SK-N-SH (cell line): ENCODE measurements around the gene RBMS3. TPM values are rescaled to one million over a fixed set of nuclear protein-coding genes. Genes with fewer than 3 reads are reported as not detected.
A peak's percentile ranks its signal among the peaks of the same experiment; 100 is the strongest.

Experiments
- CTCF ChIA-PET: fragments of 300-600, 350-600 bp; formaldehyde crosslinking; extraction: SDS; loops from one replicate; lab custom pipeline; 2021; lab: Yijun Ruan, JAX
- POLR2A ChIA-PET: fragments of 350-600 bp; sonication (Branson Sonifier 250); formaldehyde crosslinking; extraction: SDS; loops from one replicate; lab custom pipeline; 2020; ENCODE audit warnings: antibody characterized with exemption, inconsistent platforms; lab: Yijun Ruan, JAX
- DNase-seq: peaks from one replicate; pipeline ENCODE4 v3.0.0; 2012
- H2AFZ ChIP-seq: fragments of 200-600 bp; sonication (generic); 2 replicates; pipeline ENCODE4 v1.8.1; 2016; ENCODE audit warnings: antibody characterized with exemption, mild to moderate bottlenecking, low read depth
- H3F3A ChIP-seq: fragments of 200-600 bp; sonication (generic); replicated peaks from 2 replicates; pipeline ENCODE3; 2016; ENCODE audit warnings: antibody characterized with exemption, mild to moderate bottlenecking; ENCODE audit not compliant: insufficient read depth
- H3K27ac ChIP-seq, 2 experiments: fragments of 200-500 bp in 1 of 2; fragments of 200-600 bp in 1 of 2; sonication (Bioruptor generic) in 1 of 2; sonication (generic), shearing (Covaris generic) in 1 of 2; 2 replicates each; pipeline versions ENCODE4 v1.5.1 to v1.6.1; 2014 to 2016; ENCODE audit warnings: low read depth in 2 of 2, inconsistent platforms in 1 of 2, low read length in 1 of 2, mild to moderate bottlenecking in 1 of 2, mixed read lengths in 1 of 2
- H3K27me3 ChIP-seq: fragments of 200-600 bp; sonication (generic), shearing (Covaris generic); 2 replicates; pipeline ENCODE4 v1.6.1; 2016; ENCODE audit warnings: mixed run types; ENCODE audit not compliant: insufficient read depth
- H3K36me3 ChIP-seq, 2 experiments: fragments of 200-500 bp in 1 of 2; fragments of 200-600 bp in 1 of 2; sonication (Bioruptor generic) in 1 of 2; sonication (generic) in 1 of 2; replicated peaks in 1 of 2; 2 replicates each; pipeline versions ENCODE3 to v1.5.1; 2014 to 2016; ENCODE audit warnings: low read length in 1 of 2, mild to moderate bottlenecking in 1 of 2; ENCODE audit not compliant: insufficient read depth in 2 of 2, control insufficient read depth in 1 of 2
- H3K4me1 ChIP-seq, 2 experiments: fragments of 200-500 bp in 1 of 2; fragments of 200-600 bp in 1 of 2; sonication (Bioruptor generic) in 1 of 2; sonication (generic), shearing (Covaris generic) in 1 of 2; 2 replicates each; pipeline versions ENCODE4 v1.5.1 to v1.6.1; 2014 to 2016; ENCODE audit warnings: low read depth in 1 of 2, low read length in 1 of 2, mixed run types in 1 of 2; ENCODE audit not compliant: insufficient read depth in 2 of 2, control insufficient read depth in 1 of 2
- H3K4me2 ChIP-seq: fragments of 200-600 bp; sonication (generic), shearing (Covaris generic); 2 replicates; pipeline ENCODE4 v1.6.1; 2017; ENCODE audit warnings: mixed run types
- H3K4me3 ChIP-seq, 2 experiments: fragments of 200-500 bp in 1 of 2; fragments of 200-600 bp in 1 of 2; sonication (Bioruptor generic) in 1 of 2; sonication (generic), shearing (Covaris generic) in 1 of 2; 2 replicates each; pipeline versions ENCODE4 v1.5.1 to v1.8.1; 2014 to 2016; ENCODE audit warnings: low read depth in 2 of 2, inconsistent platforms in 1 of 2, low read length in 1 of 2, mild to moderate bottlenecking in 1 of 2, mixed read lengths in 1 of 2, moderate library complexity in 1 of 2
- H3K79me2 ChIP-seq: fragments of 200-600 bp; sonication (generic); 2 replicates; pipeline ENCODE4 v1.8.1; 2017; ENCODE audit warnings: mild to moderate bottlenecking; ENCODE audit not compliant: insufficient read depth
- H3K9ac ChIP-seq: fragments of 200-600 bp; sonication (generic); 2 replicates; pipeline ENCODE4 v1.6.1; 2017; ENCODE audit warnings: mixed run types
- H3K9me2 ChIP-seq: fragments of 200-600 bp; sonication (generic); 2 replicates; pipeline ENCODE4 v1.6.1; 2017; ENCODE audit warnings: mixed run types
- H3K9me3 ChIP-seq: fragments of 200-600 bp; sonication (generic); 2 replicates; pipeline ENCODE4 v1.6.1; 2017; ENCODE audit warnings: mixed run types, mild to moderate bottlenecking, moderate library complexity
- H4K20me1 ChIP-seq: fragments of 200-600 bp; sonication (generic); 2 replicates; pipeline ENCODE4 v1.6.1; 2017; ENCODE audit warnings: mild to moderate bottlenecking, mixed run types; ENCODE audit not compliant: insufficient read depth
- CHD2 ChIP-seq: fragments of 150-350 bp; IDR thresholded peaks from 2 replicates; pipeline ENCODE4 v1.6.1; 2018; ENCODE audit warnings: low read length; ENCODE audit not compliant: partially characterized antibody
- ELF1 ChIP-seq: IDR thresholded peaks from 2 replicates; pipeline ENCODE4 v1.4.0; 2012
- GABPA ChIP-seq: IDR thresholded peaks from 2 replicates; pipeline ENCODE4 v1.4.0; 2012; ENCODE audit warnings: low read depth, mild to moderate bottlenecking
- GATA2 ChIP-seq: sonication (generic); formaldehyde crosslinking; IDR thresholded peaks from 2 replicates; pipeline ENCODE4 v1.5.0; 2020; ENCODE audit warnings: mild to moderate bottlenecking, missing genetic modification reagents
- IRF3 ChIP-seq: fragments of 150-350 bp; IDR thresholded peaks from 2 replicates; pipeline ENCODE4 v1.6.1; 2016; ENCODE audit warnings: mild to moderate bottlenecking, low read depth, low read length
- MEF2A ChIP-seq: IDR thresholded peaks from 2 replicates; pipeline ENCODE4 v1.4.0; 2012; ENCODE audit warnings: low read depth, borderline replicate concordance
- MXI1 ChIP-seq: IDR thresholded peaks from 2 replicates; pipeline ENCODE4 v1.6.1; 2012; ENCODE audit warnings: mild to moderate bottlenecking, low read depth, low read length, improper control_type of control experiment
- NRF1 ChIP-seq: IDR thresholded peaks from 2 replicates; pipeline ENCODE4 v1.6.1; 2012; ENCODE audit warnings: low read depth, mild to moderate bottlenecking, low read length
- POLR2AphosphoS5 ChIP-seq: IDR thresholded peaks from 2 replicates; pipeline ENCODE4 v1.6.1; 2012; ENCODE audit warnings: low read depth, low read length
- RFX5 ChIP-seq: IDR thresholded peaks from 2 replicates; pipeline ENCODE4 v1.6.1; 2012; ENCODE audit warnings: mild to moderate bottlenecking, improper control_type of control experiment, low read length
- RXRA ChIP-seq: IDR thresholded peaks from 2 replicates; pipeline ENCODE4 v1.4.0; 2012; ENCODE audit warnings: low read depth, mild to moderate bottlenecking, borderline replicate concordance
- USF1 ChIP-seq: IDR thresholded peaks from 2 replicates; pipeline ENCODE4 v1.4.0; 2012; ENCODE audit warnings: low read depth, borderline replicate concordance
- YY1 ChIP-seq: IDR thresholded peaks from 2 replicates; pipeline ENCODE4 v1.4.0; 2012; ENCODE audit warnings: low read depth, mild to moderate bottlenecking
- WGBS: methylation state at CpG from one replicate; pipeline ENCODE4 v1.1.6; 2017; ENCODE audit warnings: low lambda C conversion rate; 5-methylcytosine and 5-hydroxymethylcytosine counted together
- polyA plus RNA-seq, 3 experiments: library from polyadenylated mRNA; depleted of rRNA; stranded (reverse); fragments of >200 nt; gene quantifications; 2 replicates each; pipeline ENCODE4 v1.2.3, GENCODE V29; 2012
- TF ChIP-seq, protein P1 (sequence below): fragments of 150-350 bp; IDR thresholded peaks from 2 replicates; pipeline ENCODE4 v1.6.1; 2017; ENCODE audit warnings: antibody characterized with exemption, low read length, low read depth, borderline replicate concordance
- TF ChIP-seq, protein P2 (sequence below): IDR thresholded peaks from 2 replicates; pipeline ENCODE4; 2012

Gene RBMS3
- polyA plus RNA-seq, 1 of the 3 experiments (the other 2 are of a cell fraction) = 8.2 TPM

DNA sequence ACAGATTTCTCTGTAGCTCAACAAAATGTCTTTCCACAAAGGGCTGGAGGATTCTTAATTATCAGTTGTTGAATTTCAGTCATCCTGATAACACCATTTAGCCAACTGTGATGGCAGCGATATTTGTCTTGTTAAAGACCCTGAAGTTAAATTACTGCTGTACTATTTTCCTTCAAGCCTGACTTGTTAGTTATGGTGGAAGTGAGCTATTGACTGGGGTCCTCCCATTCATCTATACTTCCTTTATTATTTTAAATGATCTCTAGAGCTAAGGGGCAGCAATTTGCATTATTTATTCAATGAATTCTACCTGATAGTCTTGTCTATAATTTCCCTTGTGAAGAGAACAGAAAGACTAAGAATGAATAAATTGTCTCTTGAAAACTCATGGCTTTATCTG lies 64.1 kb downstream of the RBMS3 start:
- no peak overlapping the region for H3K9ac ChIP-seq
- H3K4me3 ChIP-seq = no peak overlapping the region
- no peaks in the 10 kb centered on the region for H4K20me1 ChIP-seq
- no peaks in the 10 kb centered on the region for H3K27me3 ChIP-seq
- H3K27ac ChIP-seq = peak overlapping the region in 1 of 2 experiments; percentile 32; a peak in 2 of 4 replicates
- peaks cover 99% of the 10 kb centered on the region for H3K79me2 ChIP-seq
- 100% methylated on average over 1 of the region's 1 CpG for WGBS
- ChIA-PET POLR2A (no interaction called here), CTCF (interaction anchor here (0.6 to 1.8 kb wide), 5 partner anchors 20 to 278 kb away, joined by 3 to 4 read pairs (median 3); no protein-coding TSS in a partner anchor)
- H3K36me3 ChIP-seq = peaks cover 16% of the 10 kb centered on the region in 2 experiments
- peaks cover 3% of the 10 kb centered on the region for H3F3A ChIP-seq
- no peaks in the 10 kb centered on the region for H3K9me3 ChIP-seq
- no peak overlapping the region for H3K4me2 ChIP-seq
- no peak overlapping the region for H2AFZ ChIP-seq
- no peak for DNase-seq
- TF ChIP-seq NRF1 (no peak), ELF1 (no peak), MXI1 (no peak), YY1 (no peak), GATA2 (CRISPR knock-in tag) (no peak), RFX5 (no peak), RXRA (no peak), MEF2A (no peak), USF1 (no peak), GABPA (no peak)
- TF ChIP-seq, protein P1, sequence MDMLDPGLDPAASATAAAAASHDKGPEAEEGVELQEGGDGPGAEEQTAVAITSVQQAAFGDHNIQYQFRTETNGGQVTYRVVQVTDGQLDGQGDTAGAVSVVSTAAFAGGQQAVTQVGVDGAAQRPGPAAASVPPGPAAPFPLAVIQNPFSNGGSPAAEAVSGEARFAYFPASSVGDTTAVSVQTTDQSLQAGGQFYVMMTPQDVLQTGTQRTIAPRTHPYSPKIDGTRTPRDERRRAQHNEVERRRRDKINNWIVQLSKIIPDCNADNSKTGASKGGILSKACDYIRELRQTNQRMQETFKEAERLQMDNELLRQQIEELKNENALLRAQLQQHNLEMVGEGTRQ = no peak
- TF ChIP-seq, protein P2, sequence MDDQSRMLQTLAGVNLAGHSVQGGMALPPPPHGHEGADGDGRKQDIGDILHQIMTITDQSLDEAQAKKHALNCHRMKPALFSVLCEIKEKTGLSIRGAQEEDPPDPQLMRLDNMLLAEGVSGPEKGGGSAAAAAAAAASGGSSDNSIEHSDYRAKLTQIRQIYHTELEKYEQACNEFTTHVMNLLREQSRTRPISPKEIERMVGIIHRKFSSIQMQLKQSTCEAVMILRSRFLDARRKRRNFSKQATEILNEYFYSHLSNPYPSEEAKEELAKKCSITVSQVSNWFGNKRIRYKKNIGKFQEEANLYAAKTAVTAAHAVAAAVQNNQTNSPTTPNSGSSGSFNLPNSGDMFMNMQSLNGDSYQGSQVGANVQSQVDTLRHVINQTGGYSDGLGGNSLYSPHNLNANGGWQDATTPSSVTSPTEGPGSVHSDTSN = no peak
- H3K9me2 ChIP-seq = no peaks in the 10 kb centered on the region
- peaks cover 18 to 19% of the 10 kb centered on the region in 2 experiments; a peak in 3 of 4 replicates for H3K4me1 ChIP-seq

DNA sequence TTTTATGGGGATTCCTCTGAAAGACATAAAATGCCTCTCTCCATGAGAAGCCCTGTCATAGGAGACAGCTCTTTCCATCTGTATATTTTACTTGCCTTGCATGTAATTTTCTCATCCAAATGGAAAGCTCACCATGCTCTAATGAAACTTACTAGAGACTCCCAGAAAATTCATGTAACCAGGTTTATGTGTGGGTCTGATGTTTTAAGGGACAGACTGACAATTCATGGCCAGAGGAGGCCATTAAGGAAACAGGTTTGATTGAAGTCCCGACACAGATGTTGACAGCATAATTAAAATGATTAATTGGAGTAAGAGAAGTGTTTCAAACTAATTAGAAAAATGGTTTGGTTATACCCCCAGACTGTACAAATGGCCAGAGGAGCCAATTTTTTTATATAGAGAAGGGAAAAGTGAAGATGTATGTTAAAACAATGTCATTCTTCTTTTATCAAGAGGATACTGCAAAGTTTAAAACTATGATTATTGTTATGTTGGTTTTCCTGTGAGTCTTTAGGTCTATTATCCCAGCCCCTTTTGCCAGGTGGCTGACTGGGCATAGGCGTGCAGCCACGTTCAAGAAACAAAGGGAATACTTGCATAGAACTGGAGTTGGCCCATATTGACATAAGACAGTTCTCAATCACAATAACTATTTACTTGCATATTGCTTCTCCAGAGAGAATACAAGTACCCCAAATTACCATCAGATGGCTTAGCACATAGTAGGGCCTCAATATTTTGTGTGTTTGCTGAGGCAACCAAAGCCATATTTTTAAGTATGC lies 64.8 kb downstream of the RBMS3 start:
- no peaks in the 10 kb centered on the region for H4K20me1 ChIP-seq
- no peak for DNase-seq
- H3K36me3 ChIP-seq = peaks cover 16% of the 10 kb centered on the region in 2 experiments
- H3K9ac ChIP-seq = no peak overlapping the region
- TF ChIP-seq IRF3 (no peak), CHD2 (no peak), GABPA (no peak), POLR2AphosphoS5 (no peak), MXI1 (no peak)
- no peak overlapping the region for H2AFZ ChIP-seq
- no peak overlapping the region for H3K4me2 ChIP-seq
- H3K4me1 ChIP-seq = peaks cover 16 to 18% of the 10 kb centered on the region in 2 experiments; a peak in 3 of 4 replicates
- H3K27me3 ChIP-seq = no peaks in the 10 kb centered on the region
- H3K9me3 ChIP-seq = no peaks in the 10 kb centered on the region
- H3K79me2 ChIP-seq = peaks cover 99% of the 10 kb centered on the region
- 89% methylated on average over 3 of the region's 3 CpGs for WGBS
- peak overlapping the region in 1 of 2 experiments; percentile 32; a peak in 2 of 4 replicates for H3K27ac ChIP-seq
- ChIA-PET CTCF (interaction anchor here (1.1 to 1.8 kb wide), 2 partner anchors 19 to 208 kb away, joined by 3 to 4 read pairs; no protein-coding TSS in a partner anchor), POLR2A (no interaction called here)
- no peak overlapping the region for H3K4me3 ChIP-seq
- peaks cover 3% of the 10 kb centered on the region for H3F3A ChIP-seq
- no peaks in the 10 kb centered on the region for H3K9me2 ChIP-seq
